Keratinocyte (primary cell): ENCODE results near the gene PALM2AKAP2. TPM values are rescaled to one million over a fixed set of nuclear protein-coding genes. Genes with fewer than 3 reads are reported as not detected.

Experiments
- DNase-seq: peaks from one replicate; pipeline ENCODE4 v3.0.0-alpha.2; 2011; ENCODE audit warnings: low read depth, missing footprints, low spot score
- FAIRE-seq: peaks from 2 replicates; lab custom pipeline; 2011; peaks lifted over from hg19 to GRCh38; lab: Jason Lieb, UNC
- H2AFZ ChIP-seq: 2 replicates; pipeline ENCODE4 v1.6.0; 2012; ENCODE audit warnings: low read length, control low read depth, inconsistent platforms; ENCODE audit not compliant: control insufficient read depth
- H3K27ac ChIP-seq: 2 replicates; pipeline ENCODE4 v1.5.1; 2011; ENCODE audit warnings: low read length; ENCODE audit not compliant: control insufficient read depth, insufficient read depth
- H3K27me3 ChIP-seq: 3 replicates; pipeline ENCODE4 v1.6.0; 2011; ENCODE audit warnings: low read length; ENCODE audit not compliant: control insufficient read depth, insufficient read depth; ENCODE audit errors: extremely low read depth
- H3K36me3 ChIP-seq, 2 experiments: 2 replicates in 1 of 2; 3 replicates in 1 of 2; pipeline ENCODE4 v1.5.1; 2011; ENCODE audit warnings: low read length in 2 of 2, mild to moderate bottlenecking in 1 of 2; ENCODE audit not compliant: control insufficient read depth in 2 of 2, insufficient read depth in 2 of 2; ENCODE audit errors: extremely low read depth in 1 of 2
- H3K4me1 ChIP-seq: 3 replicates; pipeline ENCODE4 v1.5.1; 2011; ENCODE audit warnings: low read length; ENCODE audit not compliant: control insufficient read depth, insufficient read depth; ENCODE audit errors: extremely low read depth
- H3K4me2 ChIP-seq: 3 replicates; pipeline ENCODE4 v1.6.0; 2011; ENCODE audit warnings: low read depth, low read length; ENCODE audit not compliant: control insufficient read depth, insufficient read depth; ENCODE audit errors: extremely low read depth
- H3K4me3 ChIP-seq, 3 experiments: fragments of 200-600 bp in 1 of 3; sonication (generic) in 1 of 3; 2 replicates in 2 of 3; 3 replicates in 1 of 3; pipeline ENCODE4 v1.5.1; 2011 to 2016; ENCODE audit warnings: low read length in 3 of 3, mild to moderate bottlenecking in 3 of 3, control low read depth in 2 of 3, inconsistent platforms in 1 of 3, low read depth in 1 of 3, mixed read lengths in 1 of 3, mixed run types in 1 of 3, moderate library complexity in 1 of 3; ENCODE audit not compliant: control insufficient read depth in 2 of 3, insufficient read depth in 2 of 3; ENCODE audit errors: extremely low read depth in 1 of 3
- H3K79me2 ChIP-seq: 2 replicates; pipeline ENCODE4 v1.6.0; 2012; ENCODE audit warnings: low read length; ENCODE audit not compliant: control insufficient read depth, insufficient read depth
- H3K9ac ChIP-seq: 3 replicates; pipeline ENCODE4 v1.6.0; 2011; ENCODE audit warnings: low read length; ENCODE audit not compliant: control insufficient read depth, insufficient read depth; ENCODE audit errors: extremely low read depth
- H3K9me1 ChIP-seq: 3 replicates; pipeline ENCODE4 v1.6.0; 2011; ENCODE audit warnings: low read length; ENCODE audit not compliant: control insufficient read depth, insufficient read depth; ENCODE audit errors: extremely low read depth
- H3K9me3 ChIP-seq: 2 replicates; pipeline ENCODE4 v1.5.1; 2012; ENCODE audit warnings: low read depth, low read length; ENCODE audit not compliant: control insufficient read depth
- H4K20me1 ChIP-seq: 3 replicates; pipeline ENCODE4 v1.6.0; 2011; ENCODE audit warnings: low read length; ENCODE audit not compliant: control insufficient read depth, insufficient read depth; ENCODE audit errors: extremely low read depth
- EZH2 ChIP-seq: IDR thresholded peaks from one replicate; pipeline ENCODE4 v1.6.1; 2012; ENCODE audit warnings: inconsistent platforms, mild to moderate bottlenecking, low read length, moderate library complexity
- dilution Hi-C: fragments of 300-500 bp; cut with MboI; formaldehyde crosslinking; loops from one replicate; pipeline ENCODE4 v1.7.0; 2020; ENCODE audit warnings: low sequenced_read_pairs; ENCODE audit not compliant: extremely low pct_ligation_motif_present
- polyA plus RNA-seq, 5 experiments: library from polyadenylated mRNA; depleted of rRNA in 3 of 5; stranded (reverse) in 3 of 5; stranded (forward) in 1 of 5; unstranded in 1 of 5; fragments of >200 nt; gene quantifications; 1 replicate in 1 of 5; 2 replicates in 3 of 5; 3 replicates in 1 of 5; pipeline versions ENCODE4 v1.2.1 to v1.2.3, GENCODE V29; 2011 to 2012; ENCODE audit warnings: missing spikeins in 2 of 5, low read depth in 1 of 5, low replicate concordance in 1 of 5
- TF ChIP-seq, protein P1 (sequence below), 3 experiments: IDR thresholded peaks in 1 of 3; conservative IDR thresholded peaks in 1 of 3; optimal IDR thresholded peaks in 1 of 3; 2 replicates in 2 of 3; 3 replicates in 1 of 3; pipeline versions ENCODE3 to v1.5.1; 2011; ENCODE audit warnings: low read length in 3 of 3, mild to moderate bottlenecking in 3 of 3, moderate library complexity in 2 of 3, control low read depth in 1 of 3, inconsistent platforms in 1 of 3; ENCODE audit not compliant: insufficient read depth in 2 of 3; ENCODE audit errors: extremely low read depth in 1 of 3

PALM2AKAP2 gene
- polyA plus RNA-seq, 1 donor (not counting 4 experiments of a cell fraction or from before 2014, with no cell fraction given): 3.6 TPM

DNA sequence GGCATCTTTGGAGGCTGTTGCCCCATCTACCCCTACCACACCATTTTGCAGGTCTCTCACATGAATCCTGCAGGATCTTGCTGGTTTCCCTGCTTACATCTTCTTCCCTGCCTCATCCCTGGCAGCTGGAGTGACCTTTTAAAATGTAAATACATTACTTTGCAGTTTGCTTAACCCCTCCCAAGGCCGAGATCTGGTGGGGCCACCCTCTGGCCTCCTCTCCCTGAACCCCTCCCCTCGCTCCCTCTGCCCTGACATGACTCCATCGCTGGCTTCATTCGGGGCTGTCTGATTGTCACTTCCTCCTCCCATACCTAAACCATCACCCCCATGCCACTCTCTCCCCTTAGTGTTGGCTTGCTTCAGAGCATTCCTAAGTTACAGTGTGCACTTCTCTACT lies 12.6 kb upstream of the PALM2AKAP2 start:
- no peaks in the 10 kb centered on the region for H3K79me2 ChIP-seq
- no peak overlapping the region for H3K4me2 ChIP-seq
- no peaks in the 10 kb centered on the region for H4K20me1 ChIP-seq
- no peak overlapping the region for H2AFZ ChIP-seq
- no peaks in the 10 kb centered on the region for H3K36me3 ChIP-seq
- H3K9me1 ChIP-seq: no peaks in the 10 kb centered on the region
- dilution Hi-C loops: no loop called here
- no peak overlapping the region for H3K4me3 ChIP-seq
- H3K9ac ChIP-seq: no peak overlapping the region
- H3K27me3 ChIP-seq: no peaks in the 10 kb centered on the region
- DNase-seq (no peak), FAIRE-seq (no peak)
- H3K4me1 ChIP-seq: peaks cover 26% of the 10 kb centered on the region
- no peaks in the 10 kb centered on the region for H3K9me3 ChIP-seq
- TF ChIP-seq, protein P1, sequence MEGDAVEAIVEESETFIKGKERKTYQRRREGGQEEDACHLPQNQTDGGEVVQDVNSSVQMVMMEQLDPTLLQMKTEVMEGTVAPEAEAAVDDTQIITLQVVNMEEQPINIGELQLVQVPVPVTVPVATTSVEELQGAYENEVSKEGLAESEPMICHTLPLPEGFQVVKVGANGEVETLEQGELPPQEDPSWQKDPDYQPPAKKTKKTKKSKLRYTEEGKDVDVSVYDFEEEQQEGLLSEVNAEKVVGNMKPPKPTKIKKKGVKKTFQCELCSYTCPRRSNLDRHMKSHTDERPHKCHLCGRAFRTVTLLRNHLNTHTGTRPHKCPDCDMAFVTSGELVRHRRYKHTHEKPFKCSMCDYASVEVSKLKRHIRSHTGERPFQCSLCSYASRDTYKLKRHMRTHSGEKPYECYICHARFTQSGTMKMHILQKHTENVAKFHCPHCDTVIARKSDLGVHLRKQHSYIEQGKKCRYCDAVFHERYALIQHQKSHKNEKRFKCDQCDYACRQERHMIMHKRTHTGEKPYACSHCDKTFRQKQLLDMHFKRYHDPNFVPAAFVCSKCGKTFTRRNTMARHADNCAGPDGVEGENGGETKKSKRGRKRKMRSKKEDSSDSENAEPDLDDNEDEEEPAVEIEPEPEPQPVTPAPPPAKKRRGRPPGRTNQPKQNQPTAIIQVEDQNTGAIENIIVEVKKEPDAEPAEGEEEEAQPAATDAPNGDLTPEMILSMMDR (optimal IDR thresholded peaks at IDR 0.05 in 1 of 3, IDR thresholded peaks at IDR 0.05 in 1 of 3, conservative IDR thresholded peaks at IDR 0.05 in 1 of 3; ENCODE audit: extremely low read depth in 1 of 3, insufficient read depth in 2 of 3, low read length in 3 of 3): no peak
- no peak for TF ChIP-seq EZH2
- H3K27ac ChIP-seq: no peak overlapping the region

DNA sequence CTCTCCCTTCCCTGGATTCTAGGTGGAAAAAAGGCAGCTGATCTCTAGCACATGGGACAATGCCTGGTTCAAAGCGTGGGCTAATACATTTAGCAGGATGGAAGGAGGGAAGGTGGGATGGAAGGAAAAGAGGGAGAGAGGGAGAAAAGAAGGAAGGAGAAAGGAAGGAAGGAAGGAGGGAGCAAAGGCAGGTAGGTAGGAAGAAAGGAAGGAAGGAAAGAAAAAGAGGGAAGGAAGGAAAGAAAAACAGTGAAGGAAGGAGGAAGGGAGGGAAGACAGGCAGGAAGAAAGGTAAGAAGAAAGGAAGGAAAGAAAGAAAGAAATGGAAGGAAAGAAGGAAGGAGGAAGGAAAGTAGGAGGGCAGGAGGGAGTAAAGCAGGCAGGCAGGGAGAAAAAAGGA lies 12.2 kb upstream of the PALM2AKAP2 start:
- Histone ChIP-seq H3K9ac (no peak overlapping the region), H3K9me3 (no peaks in the 10 kb centered on the region), H4K20me1 (no peaks in the 10 kb centered on the region), H2AFZ (no peak overlapping the region), H3K27me3 (no peaks in the 10 kb centered on the region), H3K79me2 (no peaks in the 10 kb centered on the region), H3K4me3 (no peak overlapping the region), H3K4me2 (no peak overlapping the region), H3K27ac (no peak overlapping the region), H3K36me3 (no peaks in the 10 kb centered on the region), H3K9me1 (no peaks in the 10 kb centered on the region), H3K4me1 (peaks cover 26% of the 10 kb centered on the region)
- no peak for DNase-seq
- no peak for TF ChIP-seq EZH2
- TF ChIP-seq, protein P1 (optimal IDR thresholded peaks at IDR 0.05 in 1 of 3, IDR thresholded peaks at IDR 0.05 in 1 of 3, conservative IDR thresholded peaks at IDR 0.05 in 1 of 3; ENCODE audit: extremely low read depth in 1 of 3, insufficient read depth in 2 of 3, low read length in 3 of 3): no peak
- dilution Hi-C loops: no loop called here
- no peak for FAIRE-seq
